Transverse colon (tissue), 3 donors: ENCODE measurements around the gene TFEB.

Experiments used
- CTCF ChIP-seq, 5 experiments: fragments of 200-600 bp in 3 of 5; fragments of 450-650 bp in 2 of 5; sonication (generic) in 3 of 5; IDR thresholded peaks; 1 replicate in 2 of 5; 2 replicates in 3 of 5; pipeline ENCODE4 v1.5.1; 2016 to 2017; ENCODE audit warnings: antibody characterized with exemption in 5 of 5, inconsistent platforms in 3 of 5, mild to moderate bottlenecking in 2 of 5, moderate library complexity in 1 of 5
- EP300 ChIP-seq: sonication (generic); formaldehyde crosslinking; IDR thresholded peaks from one replicate; pipeline ENCODE4 v1.6.1; 2017; ENCODE audit warnings: antibody characterized with exemption, low read depth

- TF ChIP-seq CTCF (IDR thresholded peaks at IDR 0.05) (no peak), EP300 (no peak)
These were observed 7.7 kb downstream of the TFEB start for GRCh38 chr6:41727705-41728072.
